Parathyroid adenoma (tissue), 2 donors: Measurements from ENCODE around the gene OR14A16.

Experiments used
- H2AFZ ChIP-seq: fragments of 300-600 bp; sonication (generic); one replicate; pipeline ENCODE4 v1.7.0; 2017; ENCODE audit warnings: antibody characterized with exemption, mild to moderate bottlenecking
- H3K27ac ChIP-seq: fragments of 300-600 bp; sonication (generic); one replicate; pipeline ENCODE4 v1.7.0; 2017
- H3K27me3 ChIP-seq: fragments of 300-600 bp; sonication (generic); one replicate; pipeline ENCODE4 v1.7.0; 2017; ENCODE audit warnings: low read length; ENCODE audit not compliant: control insufficient read depth, insufficient read depth
- H3K36me3 ChIP-seq: fragments of 300-600 bp; sonication (generic); one replicate; pipeline ENCODE4 v1.7.0; 2017; ENCODE audit warnings: low read length; ENCODE audit not compliant: control insufficient read depth, insufficient read depth
- H3K4me1 ChIP-seq: fragments of 300-600 bp; sonication (generic); one replicate; pipeline ENCODE4 v1.7.0; 2017; ENCODE audit warnings: control low read depth
- H3K4me2 ChIP-seq: fragments of 300-600 bp; sonication (generic); one replicate; pipeline ENCODE4 v1.7.0; 2017; ENCODE audit warnings: low read length
- H3K4me3 ChIP-seq: fragments of 300-600 bp; sonication (generic); one replicate; pipeline ENCODE4 v1.7.0; 2017; ENCODE audit warnings: low read depth, low read length
- H3K79me2 ChIP-seq: fragments of 300-600 bp; sonication (generic); one replicate; pipeline ENCODE4 v1.7.0; 2017; ENCODE audit warnings: control low read depth
- H3K9ac ChIP-seq: fragments of 300-600 bp; sonication (generic); one replicate; pipeline ENCODE4 v1.7.0; 2017; ENCODE audit warnings: mild to moderate bottlenecking
- H3K9me3 ChIP-seq: fragments of 300-600 bp; sonication (generic); one replicate; pipeline ENCODE4 v1.7.0; 2017; ENCODE audit warnings: low read length; ENCODE audit not compliant: control insufficient read depth
- TF ChIP-seq, protein P1 (sequence below): fragments of 300-600 bp; sonication (generic); IDR thresholded peaks from one replicate; pipeline ENCODE4 v1.7.0; 2017; ENCODE audit warnings: antibody characterized with exemption, mild to moderate bottlenecking
- donor health status: primary hyperparathyroidism.

The OR14A16 gene, protein sequence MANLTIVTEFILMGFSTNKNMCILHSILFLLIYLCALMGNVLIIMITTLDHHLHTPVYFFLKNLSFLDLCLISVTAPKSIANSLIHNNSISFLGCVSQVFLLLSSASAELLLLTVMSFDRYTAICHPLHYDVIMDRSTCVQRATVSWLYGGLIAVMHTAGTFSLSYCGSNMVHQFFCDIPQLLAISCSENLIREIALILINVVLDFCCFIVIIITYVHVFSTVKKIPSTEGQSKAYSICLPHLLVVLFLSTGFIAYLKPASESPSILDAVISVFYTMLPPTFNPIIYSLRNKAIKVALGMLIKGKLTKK

DNA sequence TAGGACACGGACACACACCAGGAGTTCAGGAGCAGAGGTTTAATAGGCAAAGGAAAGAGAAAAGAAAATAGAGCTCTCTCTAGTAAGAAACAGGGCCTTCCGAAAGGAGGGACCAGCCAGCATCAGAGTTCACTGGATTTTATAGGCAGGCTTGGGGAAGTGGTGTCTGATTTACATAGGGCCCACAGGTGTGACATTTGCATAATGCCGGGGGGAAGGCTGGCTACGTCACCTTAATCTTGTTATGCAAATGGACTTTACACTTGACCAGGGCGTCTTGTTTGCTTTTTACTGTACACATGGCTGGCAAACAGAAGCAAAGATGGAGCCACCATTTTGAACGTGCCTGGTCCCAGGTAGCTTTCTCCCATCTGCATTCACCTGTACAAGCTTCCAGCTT, at the start of gene OR14A16:
Gene OR14A16 (minus strand): TSS at position 97 of the 400 bp plus-strand sequence. CDS start 8,390 bp downstream, outside the sequence.
- Histone ChIP-seq H3K4me3 (no peak within 1 kb of the TSS), H3K4me2 (no peak within 1 kb of the TSS), H3K9ac (no peak within 1 kb of the TSS), H3K4me1 (no peaks in the 10 kb centered on the region), H3K79me2 (no peaks in the 10 kb centered on the region), H3K9me3 (no peaks in the 10 kb centered on the region), H3K36me3 (no peaks in the 10 kb centered on the region), H3K27ac (no peak within 1 kb of the TSS), H3K27me3 (no peaks in the 10 kb centered on the region), H2AFZ (no peak within 1 kb of the TSS)
- TF ChIP-seq, protein P1, sequence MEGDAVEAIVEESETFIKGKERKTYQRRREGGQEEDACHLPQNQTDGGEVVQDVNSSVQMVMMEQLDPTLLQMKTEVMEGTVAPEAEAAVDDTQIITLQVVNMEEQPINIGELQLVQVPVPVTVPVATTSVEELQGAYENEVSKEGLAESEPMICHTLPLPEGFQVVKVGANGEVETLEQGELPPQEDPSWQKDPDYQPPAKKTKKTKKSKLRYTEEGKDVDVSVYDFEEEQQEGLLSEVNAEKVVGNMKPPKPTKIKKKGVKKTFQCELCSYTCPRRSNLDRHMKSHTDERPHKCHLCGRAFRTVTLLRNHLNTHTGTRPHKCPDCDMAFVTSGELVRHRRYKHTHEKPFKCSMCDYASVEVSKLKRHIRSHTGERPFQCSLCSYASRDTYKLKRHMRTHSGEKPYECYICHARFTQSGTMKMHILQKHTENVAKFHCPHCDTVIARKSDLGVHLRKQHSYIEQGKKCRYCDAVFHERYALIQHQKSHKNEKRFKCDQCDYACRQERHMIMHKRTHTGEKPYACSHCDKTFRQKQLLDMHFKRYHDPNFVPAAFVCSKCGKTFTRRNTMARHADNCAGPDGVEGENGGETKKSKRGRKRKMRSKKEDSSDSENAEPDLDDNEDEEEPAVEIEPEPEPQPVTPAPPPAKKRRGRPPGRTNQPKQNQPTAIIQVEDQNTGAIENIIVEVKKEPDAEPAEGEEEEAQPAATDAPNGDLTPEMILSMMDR, result no peak

DNA sequence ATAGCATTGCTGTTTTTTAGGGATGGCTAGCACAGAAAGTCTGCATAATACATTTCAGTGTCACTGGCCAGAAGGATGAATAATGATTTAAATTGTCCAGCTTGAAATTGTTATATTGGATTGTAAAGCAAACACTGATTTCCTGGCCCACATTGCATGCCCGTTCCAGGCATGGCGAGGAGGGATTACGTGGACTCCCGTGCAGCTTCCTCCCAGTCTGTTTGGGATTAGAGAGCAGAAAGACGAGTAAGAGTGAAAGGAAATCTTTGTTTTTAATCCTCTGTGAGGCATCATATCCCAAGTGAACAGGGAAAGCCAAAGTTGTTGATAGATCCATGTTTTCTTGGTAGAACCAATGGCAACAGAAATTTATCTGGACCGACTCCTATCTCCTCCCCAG, 41.5 kb upstream of the OR14A16 start:
- Histone ChIP-seq H3K4me1 (no peaks in the 10 kb centered on the region), H2AFZ (no peak overlapping the region), H3K4me3 (no peak overlapping the region), H3K36me3 (no peaks in the 10 kb centered on the region), H3K9me3 (no peaks in the 10 kb centered on the region), H3K27ac (no peak overlapping the region), H3K79me2 (no peaks in the 10 kb centered on the region), H3K9ac (no peak overlapping the region), H3K4me2 (no peak overlapping the region), H3K27me3 (no peaks in the 10 kb centered on the region)
- TF ChIP-seq, protein P1, result no peak

DNA sequence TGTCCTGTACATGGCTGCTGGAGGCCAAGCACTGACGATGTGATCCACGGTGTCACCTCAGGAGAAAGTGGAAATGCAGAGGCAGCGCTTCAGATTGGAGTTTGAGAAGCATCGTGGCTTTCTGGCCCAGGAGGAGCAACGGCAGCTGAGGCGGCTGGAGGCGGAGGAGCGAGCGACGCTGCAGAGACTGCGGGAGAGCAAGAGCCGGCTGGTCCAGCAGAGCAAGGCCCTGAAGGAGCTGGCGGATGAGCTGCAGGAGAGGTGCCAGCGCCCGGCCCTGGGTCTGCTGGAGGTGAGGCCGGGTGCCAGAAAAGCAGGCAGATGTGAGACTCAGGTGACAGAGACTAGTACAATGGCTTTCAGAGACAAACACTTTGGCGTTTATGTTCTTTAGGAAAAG, 40.7 kb upstream of the OR14A16 start:
- H3K4me3 ChIP-seq, result no peak overlapping the region
- H3K27ac ChIP-seq, result no peak overlapping the region
- H3K79me2 ChIP-seq, result no peaks in the 10 kb centered on the region
- TF ChIP-seq, protein P1, result no peak
- H3K9ac ChIP-seq, result no peak overlapping the region
- H3K27me3 ChIP-seq, result no peaks in the 10 kb centered on the region
- no peaks in the 10 kb centered on the region for H3K4me1 ChIP-seq
- no peaks in the 10 kb centered on the region for H3K9me3 ChIP-seq
- H3K4me2 ChIP-seq, result no peak overlapping the region
- no peak overlapping the region for H2AFZ ChIP-seq
- H3K36me3 ChIP-seq, result no peaks in the 10 kb centered on the region

DNA sequence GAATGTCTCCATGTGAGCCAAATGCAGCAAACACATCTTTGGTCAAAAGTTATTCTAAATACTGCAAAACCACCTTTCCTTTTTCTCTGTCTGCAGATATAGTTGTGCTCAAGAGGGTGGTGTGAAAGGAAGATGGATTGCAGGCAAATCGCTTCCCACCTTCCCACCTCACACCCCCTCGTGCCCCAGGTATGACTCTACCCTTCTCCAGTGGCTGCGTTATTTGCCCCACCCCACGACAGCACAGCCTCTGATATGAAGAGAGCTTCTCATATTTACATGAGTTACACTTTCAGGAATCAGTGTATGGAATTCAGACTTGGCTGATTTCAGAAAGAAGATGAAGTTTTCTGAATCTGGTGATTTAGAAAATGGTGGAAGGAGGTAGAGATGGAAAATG, 38.8 kb upstream of the OR14A16 start:
- H3K9ac ChIP-seq, result no peak overlapping the region
- no peaks in the 10 kb centered on the region for H3K36me3 ChIP-seq
- H3K27me3 ChIP-seq, result no peaks in the 10 kb centered on the region
- no peaks in the 10 kb centered on the region for H3K4me1 ChIP-seq
- H3K4me3 ChIP-seq, result no peak overlapping the region
- no peaks in the 10 kb centered on the region for H3K9me3 ChIP-seq
- no peak overlapping the region for H3K27ac ChIP-seq
- TF ChIP-seq, protein P1, result no peak
- H3K79me2 ChIP-seq, result no peaks in the 10 kb centered on the region
- no peak overlapping the region for H2AFZ ChIP-seq
- H3K4me2 ChIP-seq, result no peak overlapping the region
